MM.1S (cell line): Measurements from ENCODE around the gene ZMYND15.

Experiments
- EZH2phosphoT487 ChIP-seq: fragments of 300-600 bp; sonication (generic); IDR thresholded peaks from 2 replicates; pipeline ENCODE4 v1.6.1; 2018; ENCODE audit warnings: antibody characterized with exemption, low read length
- TF ChIP-seq, protein P1 (sequence below): fragments of 300-600 bp; sonication (generic); IDR thresholded peaks from 2 replicates; pipeline ENCODE4 v1.5.1; 2016; ENCODE audit warnings: antibody characterized with exemption, low read length, mixed read lengths

DNA sequence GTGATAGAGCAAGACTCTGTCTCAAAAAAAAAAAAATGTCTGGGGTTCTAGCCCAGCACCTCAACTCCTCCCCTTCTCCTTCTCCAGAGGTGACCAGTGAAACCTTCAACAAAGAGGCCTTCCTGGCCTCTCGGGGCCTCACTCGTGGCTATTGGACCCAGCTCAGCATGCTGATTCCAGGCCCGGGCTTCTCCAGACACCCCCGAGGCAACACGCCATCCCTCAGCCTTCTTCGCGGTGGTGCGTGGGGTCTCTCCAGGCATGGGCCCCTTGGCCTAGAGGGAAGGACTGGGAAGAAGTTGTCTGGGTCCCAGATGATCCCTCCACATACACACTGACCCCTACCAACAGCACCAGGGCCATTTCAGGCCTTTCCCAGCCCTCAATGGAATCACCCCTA lies 3.6 kb downstream of the ZMYND15 start:
- TF ChIP-seq, protein P1, sequence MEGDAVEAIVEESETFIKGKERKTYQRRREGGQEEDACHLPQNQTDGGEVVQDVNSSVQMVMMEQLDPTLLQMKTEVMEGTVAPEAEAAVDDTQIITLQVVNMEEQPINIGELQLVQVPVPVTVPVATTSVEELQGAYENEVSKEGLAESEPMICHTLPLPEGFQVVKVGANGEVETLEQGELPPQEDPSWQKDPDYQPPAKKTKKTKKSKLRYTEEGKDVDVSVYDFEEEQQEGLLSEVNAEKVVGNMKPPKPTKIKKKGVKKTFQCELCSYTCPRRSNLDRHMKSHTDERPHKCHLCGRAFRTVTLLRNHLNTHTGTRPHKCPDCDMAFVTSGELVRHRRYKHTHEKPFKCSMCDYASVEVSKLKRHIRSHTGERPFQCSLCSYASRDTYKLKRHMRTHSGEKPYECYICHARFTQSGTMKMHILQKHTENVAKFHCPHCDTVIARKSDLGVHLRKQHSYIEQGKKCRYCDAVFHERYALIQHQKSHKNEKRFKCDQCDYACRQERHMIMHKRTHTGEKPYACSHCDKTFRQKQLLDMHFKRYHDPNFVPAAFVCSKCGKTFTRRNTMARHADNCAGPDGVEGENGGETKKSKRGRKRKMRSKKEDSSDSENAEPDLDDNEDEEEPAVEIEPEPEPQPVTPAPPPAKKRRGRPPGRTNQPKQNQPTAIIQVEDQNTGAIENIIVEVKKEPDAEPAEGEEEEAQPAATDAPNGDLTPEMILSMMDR, result no peak
- no peak for TF ChIP-seq EZH2phosphoT487
